HG03469 (cell line): Measurements from ENCODE around the gene ANKAR.
"Not testable (repeated sequence)": the region's sequence is repeated elsewhere in the genome, so short reads cannot be mapped to it uniquely, and the experiment has no call there.

ENCODE experiments used
- ATAC-seq: cut with Tn5 transposase; IDR thresholded peaks from one replicate; pipeline ENCODE4 v1.9.1; 2021; ENCODE audit warnings: mild to moderate bottlenecking, moderate library complexity, moderate number of reproducible peaks; ENCODE audit not compliant: unreplicated experiment

ANKAR gene

GRCh38 chr2:189698020-189698887 lies 23.8 kb downstream of the ANKAR start:
- ATAC-seq = peak; percentile 55

GRCh38 chr2:189700681-189701080 lies 26.2 kb downstream of the ANKAR start:
- no peak for ATAC-seq

GRCh38 chr2:189702071-189702470 lies 27.6 kb downstream of the ANKAR start:
- ATAC-seq = no peak

- ATAC-seq = no peak
Measured at GRCh38 chr2:189709501-189710221, 35.2 kb downstream of the ANKAR start.

GRCh38 chr2:189717593-189717992 lies 43.1 kb downstream of the ANKAR start:
- ATAC-seq = not testable (repeated sequence)

GRCh38 chr2:189719571-189719970 lies 45.1 kb downstream of the ANKAR start:
- no peak for ATAC-seq

GRCh38 chr2:189723192-189723591 lies 48.7 kb downstream of the ANKAR start:
- no peak for ATAC-seq
